OCI-LY3 (cell line): ENCODE results near the gene TPH2.

Experiments used
- H2AFZ ChIP-seq: fragments of 200-600, 300-600 bp; shearing (Covaris generic); 2 replicates; pipeline ENCODE4 v1.6.0; 2014; ENCODE audit warnings: antibody characterized with exemption, low read depth, low read length
- H3K27ac ChIP-seq: fragments of 200-600, 300-600 bp; sonication (generic); 2 replicates; pipeline ENCODE4 v1.5.1; 2014; ENCODE audit warnings: mild to moderate bottlenecking, low read length, moderate library complexity, mixed read lengths
- H3K27me3 ChIP-seq: fragments of 200-600, 300-600 bp; sonication (generic); 2 replicates; pipeline ENCODE4 v1.6.1; 2014; ENCODE audit warnings: low read depth, low read length, mixed read lengths
- H3K36me3 ChIP-seq: fragments of 200-600, 300-600 bp; sonication (generic); replicated peaks from 2 replicates; pipeline ENCODE3; 2014; ENCODE audit warnings: low read depth, low read length, mixed read lengths
- H3K4me1 ChIP-seq: fragments of 300-600, 200-600 bp; sonication (generic); 2 replicates; pipeline ENCODE4 v1.6.1; 2014; ENCODE audit warnings: low read length, mixed read lengths
- H3K4me2 ChIP-seq: fragments of 200-600, 300-600 bp; sonication (generic); 2 replicates; pipeline ENCODE4 v1.6.1; 2014; ENCODE audit warnings: low read length, mixed read lengths
- H3K4me3 ChIP-seq: fragments of 300-600, 200-600 bp; sonication (generic); 2 replicates; pipeline ENCODE4 v1.5.1; 2014; ENCODE audit warnings: antibody characterized with exemption, mild to moderate bottlenecking, low read length, moderate library complexity
- H3K79me2 ChIP-seq: fragments of 300-600, 200-600 bp; shearing (Covaris generic); 2 replicates; pipeline ENCODE4 v1.6.1; 2014; ENCODE audit warnings: mild to moderate bottlenecking, low read length, mixed read lengths
- H3K9ac ChIP-seq: fragments of 300-600, 200-600 bp; shearing (Covaris generic); 2 replicates; pipeline ENCODE4 v1.6.0; 2014; ENCODE audit warnings: mild to moderate bottlenecking, low read length, moderate library complexity
- H3K9me3 ChIP-seq: fragments of 200-600, 300-600 bp; shearing (Covaris generic); 2 replicates; pipeline ENCODE4 v1.6.1; 2014; ENCODE audit warnings: low read length, mixed read lengths; ENCODE audit not compliant: insufficient read depth
- H4K20me1 ChIP-seq: fragments of 200-600, 300-600 bp; sonication (generic); 2 replicates; pipeline ENCODE4 v1.6.1; 2016; ENCODE audit warnings: low read length, mixed read lengths; ENCODE audit not compliant: insufficient read depth
- EZH2phosphoT487 ChIP-seq: fragments of 200-600 bp; shearing (Covaris generic); IDR thresholded peaks from 2 replicates; pipeline ENCODE4 v1.6.1; 2018; ENCODE audit warnings: antibody characterized with exemption, mixed run types, low read depth
- TF ChIP-seq, protein P1 (sequence below): fragments of 200-600, 300-600 bp; sonication (generic); IDR thresholded peaks from 2 replicates; pipeline ENCODE4 v1.5.1; 2014; ENCODE audit warnings: antibody characterized with exemption, low read length, low read depth

The TPH2 gene

GRCh38 chr12:71999795-72000194, 61.1 kb downstream of the TPH2 start:
- no peaks in the 10 kb centered on the region for H3K36me3 ChIP-seq
- H3K4me2 ChIP-seq = no peak overlapping the region
- H3K9me3 ChIP-seq = no peaks in the 10 kb centered on the region
- no peak overlapping the region for H3K27ac ChIP-seq
- H3K27me3 ChIP-seq = peaks cover 4% of the 10 kb centered on the region; the same call in 1 of the 2 replicates
- no peaks in the 10 kb centered on the region for H3K79me2 ChIP-seq
- TF ChIP-seq, protein P1, sequence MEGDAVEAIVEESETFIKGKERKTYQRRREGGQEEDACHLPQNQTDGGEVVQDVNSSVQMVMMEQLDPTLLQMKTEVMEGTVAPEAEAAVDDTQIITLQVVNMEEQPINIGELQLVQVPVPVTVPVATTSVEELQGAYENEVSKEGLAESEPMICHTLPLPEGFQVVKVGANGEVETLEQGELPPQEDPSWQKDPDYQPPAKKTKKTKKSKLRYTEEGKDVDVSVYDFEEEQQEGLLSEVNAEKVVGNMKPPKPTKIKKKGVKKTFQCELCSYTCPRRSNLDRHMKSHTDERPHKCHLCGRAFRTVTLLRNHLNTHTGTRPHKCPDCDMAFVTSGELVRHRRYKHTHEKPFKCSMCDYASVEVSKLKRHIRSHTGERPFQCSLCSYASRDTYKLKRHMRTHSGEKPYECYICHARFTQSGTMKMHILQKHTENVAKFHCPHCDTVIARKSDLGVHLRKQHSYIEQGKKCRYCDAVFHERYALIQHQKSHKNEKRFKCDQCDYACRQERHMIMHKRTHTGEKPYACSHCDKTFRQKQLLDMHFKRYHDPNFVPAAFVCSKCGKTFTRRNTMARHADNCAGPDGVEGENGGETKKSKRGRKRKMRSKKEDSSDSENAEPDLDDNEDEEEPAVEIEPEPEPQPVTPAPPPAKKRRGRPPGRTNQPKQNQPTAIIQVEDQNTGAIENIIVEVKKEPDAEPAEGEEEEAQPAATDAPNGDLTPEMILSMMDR = no peak
- TF ChIP-seq EZH2phosphoT487 = no peak
- no peaks in the 10 kb centered on the region for H4K20me1 ChIP-seq
- no peak overlapping the region for H2AFZ ChIP-seq
- no peak overlapping the region for H3K9ac ChIP-seq
- no peak overlapping the region for H3K4me3 ChIP-seq
- H3K4me1 ChIP-seq = no peaks in the 10 kb centered on the region

DNA sequence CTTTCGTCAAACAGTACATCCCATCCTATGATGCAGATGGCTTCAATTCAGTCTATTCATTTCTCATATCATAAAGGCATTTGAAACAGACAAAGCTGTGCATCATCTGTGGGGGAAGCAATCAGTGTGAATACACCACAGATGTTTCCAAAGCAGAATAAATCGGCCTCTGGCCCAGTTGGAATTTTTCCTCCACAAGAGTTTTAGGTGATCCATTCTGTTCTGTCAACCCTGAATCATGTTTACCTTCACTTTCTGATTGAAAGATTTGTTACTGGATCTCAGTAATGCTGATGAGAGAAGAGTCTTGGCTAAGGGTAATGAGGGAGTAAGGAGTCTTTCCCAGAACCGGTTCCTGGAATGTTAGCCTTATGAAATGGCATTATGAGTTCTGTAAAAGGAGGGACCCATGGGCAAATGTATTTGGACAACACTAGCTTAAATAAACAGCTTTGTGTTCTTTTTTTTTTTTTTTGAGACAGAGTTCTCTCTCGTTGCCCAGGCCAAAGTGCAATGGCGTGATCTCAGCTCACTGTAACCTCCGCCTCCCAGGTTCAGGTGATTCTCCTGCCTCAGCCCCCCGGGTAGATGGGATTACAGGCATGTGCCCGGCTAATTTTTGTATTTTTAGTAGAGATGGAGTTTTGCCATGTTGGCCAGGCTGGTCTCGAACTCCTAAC, 62.5 kb downstream of the TPH2 start:
- Histone ChIP-seq H3K9ac (no peak overlapping the region), H3K4me2 (no peak overlapping the region), H3K4me1 (no peaks in the 10 kb centered on the region), H3K4me3 (no peak overlapping the region), H4K20me1 (no peaks in the 10 kb centered on the region), H3K27ac (no peak overlapping the region), H3K79me2 (no peaks in the 10 kb centered on the region), H3K9me3 (no peaks in the 10 kb centered on the region), H2AFZ (no peak overlapping the region), H3K27me3 (peaks cover 11% of the 10 kb centered on the region), H3K36me3 (no peaks in the 10 kb centered on the region)
- TF ChIP-seq EZH2phosphoT487 = no peak
- TF ChIP-seq, protein P1 = no peak

GRCh38 chr12:72006766-72007165, 68.1 kb downstream of the TPH2 start:
- no peaks in the 10 kb centered on the region for H3K79me2 ChIP-seq
- H3K4me1 ChIP-seq = no peaks in the 10 kb centered on the region
- no peaks in the 10 kb centered on the region for H4K20me1 ChIP-seq
- peaks cover 14% of the 10 kb centered on the region for H3K27me3 ChIP-seq
- H2AFZ ChIP-seq = no peak overlapping the region
- H3K27ac ChIP-seq = no peak overlapping the region
- no peak overlapping the region for H3K9ac ChIP-seq
- TF ChIP-seq, protein P1 = no peak
- no peak for TF ChIP-seq EZH2phosphoT487
- no peaks in the 10 kb centered on the region for H3K36me3 ChIP-seq
- H3K4me2 ChIP-seq = no peak overlapping the region
- H3K9me3 ChIP-seq = no peaks in the 10 kb centered on the region
- H3K4me3 ChIP-seq = no peak overlapping the region

DNA sequence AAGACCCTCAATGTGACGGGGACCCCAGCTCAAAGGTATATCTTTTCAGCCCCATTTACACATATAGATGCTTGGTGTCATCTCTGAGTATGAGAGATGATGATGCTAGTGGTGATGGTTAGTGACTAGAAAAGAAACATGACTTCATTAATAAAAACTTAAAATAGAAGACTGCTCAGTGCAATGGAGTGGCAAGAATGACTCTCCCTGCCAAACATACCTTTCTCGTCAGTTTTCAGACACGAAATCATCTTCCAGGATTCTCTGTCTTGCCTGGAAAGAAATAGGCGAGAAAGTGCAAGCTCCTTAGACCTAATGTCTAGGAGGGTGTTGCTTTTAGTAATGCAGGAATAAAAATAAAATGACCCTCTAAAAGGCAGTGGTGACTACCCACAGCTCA, 71.7 kb downstream of the TPH2 start:
- H3K27ac ChIP-seq = no peak overlapping the region
- no peaks in the 10 kb centered on the region for H4K20me1 ChIP-seq
- no peaks in the 10 kb centered on the region for H3K36me3 ChIP-seq
- no peak overlapping the region for H2AFZ ChIP-seq
- no peak overlapping the region for H3K4me3 ChIP-seq
- H3K27me3 ChIP-seq = peaks cover 7% of the 10 kb centered on the region
- no peak overlapping the region for H3K9ac ChIP-seq
- no peak for TF ChIP-seq EZH2phosphoT487
- TF ChIP-seq, protein P1 = no peak
- H3K4me1 ChIP-seq = no peaks in the 10 kb centered on the region
- no peaks in the 10 kb centered on the region for H3K79me2 ChIP-seq
- no peak overlapping the region for H3K4me2 ChIP-seq
- no peaks in the 10 kb centered on the region for H3K9me3 ChIP-seq
